ENCODE data around the gene KRTAP5-2.
A peak's percentile ranks its signal among the peaks of the same experiment; 100 is the strongest.
"Not testable (repeated sequence)": the region's sequence is repeated elsewhere in the genome, so short reads cannot be mapped to it uniquely, and the experiment has no call there.

The KRTAP5-2 gene

GRCh38 chr11:1597994-1598380, at the start of gene KRTAP5-2:
TSS of gene KRTAP5-2 (minus strand) at chr11:1598294. CDS start at chr11:1598250, 44 bp downstream.
- no peak for DNase-seq

GRCh38 chr11:1646540-1646939, 48.4 kb upstream of the KRTAP5-2 start:
- not testable (repeated sequence) for DNase-seq

- DNase-seq, result no peak
Measured at GRCh38 chr11:1645357-1645821, 47.3 kb upstream of the KRTAP5-2 start.

- no peak for DNase-seq
Measured at GRCh38 chr11:1644601-1645356, 46.7 kb upstream of the KRTAP5-2 start.

GRCh38 chr11:1643146-1643690, 45.1 kb upstream of the KRTAP5-2 start:
- DNase-seq, result no peak

GRCh38 chr11:1642288-1643145, 44.4 kb upstream of the KRTAP5-2 start:
- DNase-seq, result no peak

- DNase-seq, result no peak
Measured at GRCh38 chr11:1641096-1641495, 43.0 kb upstream of the KRTAP5-2 start.

- DNase-seq, result peak in 1 of 2 donors; percentile 24
Measured at GRCh38 chr11:1640076-1640946, 42.2 kb upstream of the KRTAP5-2 start.

GRCh38 chr11:1639666-1640065, 41.6 kb upstream of the KRTAP5-2 start:
- DNase-seq, result no peak

GRCh38 chr11:1639102-1639620, 41.1 kb upstream of the KRTAP5-2 start:
- no peak for DNase-seq

- DNase-seq, result no peak
Measured at GRCh38 chr11:1638344-1638743, 40.2 kb upstream of the KRTAP5-2 start.

GRCh38 chr11:1637628-1638027, 39.5 kb upstream of the KRTAP5-2 start:
- DNase-seq, result no peak

GRCh38 chr11:1636291-1636950, 38.3 kb upstream of the KRTAP5-2 start:
- DNase-seq, result no peak

- no peak for DNase-seq
Measured at GRCh38 chr11:1633864-1634263, 35.8 kb upstream of the KRTAP5-2 start.

- DNase-seq, result no peak
Measured at GRCh38 chr11:1632053-1632714, 34.1 kb upstream of the KRTAP5-2 start.

GRCh38 chr11:1631066-1631568, 33.0 kb upstream of the KRTAP5-2 start:
- no peak for DNase-seq

- DNase-seq, result no peak
Measured at GRCh38 chr11:1630271-1630670, 32.2 kb upstream of the KRTAP5-2 start.

GRCh38 chr11:1629326-1630185, 31.5 kb upstream of the KRTAP5-2 start, which contains the start of gene KRTAP5-5:
TSS of gene KRTAP5-5 (plus strand) at chr11:1629775. CDS start at chr11:1629841, 66 bp downstream.
- DNase-seq, result no peak

GRCh38 chr11:1628506-1629325, 30.6 kb upstream of the KRTAP5-2 start:
- DNase-seq, result peak; percentile 41 to 70
